Measurements from ENCODE around the gene CCDC187. TPM values are rescaled to one million over a fixed set of nuclear protein-coding genes. Genes with fewer than 3 reads are reported as not detected.
A peak's percentile ranks its signal among the peaks of the same experiment; 100 is the strongest.

CCDC187 gene
- total and polyA plus RNA-seq, 2 of the 8 experiments (the other 6 are each of a cell fraction or from before 2014, with no cell fraction given), result 0.02 TPM; not detected in 1

GRCh38 chr9:136328011-136328621 lies 24.2 kb upstream of the CCDC187 start:
- CTCF ChIA-PET (ENCODE audit: partially characterized antibody), result interaction anchor here (0.9 to 1.9 kb wide), 4 partner anchors 10 to 36 kb away, joined by 3 to 6 read pairs (median 3); partner anchors contain the start of gene DNLZ
- no peak overlapping the region for H3K27ac ChIP-seq (ENCODE audit: low read depth, low read length)
- DNase-seq (ENCODE audit: low read depth in 1 of 2, low spot score in 2 of 2) (no peak), FAIRE-seq (no peak)
- no peaks in the 10 kb centered on the region for H3K79me1 ChIP-seq (ENCODE audit: low read depth, low read length)
- POLR2A ChIA-PET (ENCODE audit: partially characterized antibody), result interaction anchor here (0.6 to 1.1 kb wide), 4 partner anchors 9 to 210 kb away, joined by 3 to 5 read pairs (median 4); partner anchors contain the start of gene TMEM250
- H3K18ac ChIP-seq (ENCODE audit: extremely low read depth, low read length), result peak overlapping the region; percentile 32
- peak overlapping the region; percentile 35; the same call in 1 of the 2 replicates for H2BK5ac ChIP-seq (ENCODE audit: low read depth, low read length)
- no peaks in the 10 kb centered on the region for H3K79me2 ChIP-seq (ENCODE audit: control insufficient read depth in 1 of 2, insufficient read depth in 2 of 2, low read length in 2 of 2)
- H2AK5ac ChIP-seq (ENCODE audit: low read depth, low read length), result peak overlapping the region; percentile 48; the same call in 1 of the 2 replicates
- peak overlapping the region; percentile 61; the same call in 1 of the 2 replicates for H2BK15ac ChIP-seq (ENCODE audit: low read length)
- H2BK120ac ChIP-seq (replicated peaks; ENCODE audit: low read depth, low read length), result no peak overlapping the region
- H3K36me3 ChIP-seq (ENCODE audit: control insufficient read depth in 2 of 4, insufficient read depth in 4 of 4, low read length in 3 of 4), result no peaks in the 10 kb centered on the region
- no peak overlapping the region for H3K14ac ChIP-seq (ENCODE audit: insufficient read length)
- peaks cover 4% of the 10 kb centered on the region; the same call in 1 of the 2 replicates for H3K23me2 ChIP-seq (ENCODE audit: low read depth, low read length)
- no peaks in the 10 kb centered on the region for H3K27me3 ChIP-seq (replicated peaks in 1 of 4; ENCODE audit: control insufficient read depth in 3 of 4, extremely low read depth in 1 of 4, insufficient read depth in 3 of 4, low read length in 3 of 4)
- peak overlapping the region; percentile 28; the same call in 1 of the 2 replicates for H4K8ac ChIP-seq (ENCODE audit: extremely low read depth, insufficient read depth, low read length)
- peaks cover 0 to 6% of the 10 kb centered on the region in 2 experiments for H4K20me1 ChIP-seq (replicated peaks in 1 of 2; ENCODE audit: control insufficient read depth in 1 of 2, insufficient read depth in 2 of 2, low read length in 2 of 2)
- H4K5ac ChIP-seq (ENCODE audit: insufficient read length, low read depth, low read length), result no peak overlapping the region
- H2AFZ ChIP-seq (ENCODE audit: low read length), result no peak overlapping the region
- H3K23ac ChIP-seq (ENCODE audit: insufficient read length), result no peak overlapping the region
- no peak overlapping the region for H3K4ac ChIP-seq (replicated peaks; ENCODE audit: insufficient read length, low read depth, low read length)
- H2BK20ac ChIP-seq (ENCODE audit: low read length), result no peak overlapping the region
- H3K9ac ChIP-seq (replicated peaks in 1 of 4; ENCODE audit: extremely low read depth in 1 of 4, low read depth in 3 of 4, low read length in 3 of 4), result peak overlapping the region in 3 of 4 experiments; percentile 2 to 45 (median 21); a peak in 3 of 7 replicates
- no peaks in the 10 kb centered on the region for H3K9me3 ChIP-seq (ENCODE audit: insufficient read depth in 2 of 2, low read depth in 1 of 2, low read length in 1 of 2)
- 0 out of 2 replicates have a peak overlapping the region, but pooled peaks have one; percentile 84 for H2BK12ac ChIP-seq (ENCODE audit: low read depth, low read length)
- peak overlapping the region; percentile 85 for H4K91ac ChIP-seq (replicated peaks; ENCODE audit: insufficient read length, low read length)
- peak overlapping the region; percentile 38 to 75 for H3K4me2 ChIP-seq (ENCODE audit: insufficient read depth in 1 of 2, low read depth in 2 of 2, low read length in 2 of 2)
- no peak overlapping the region for H3K56ac ChIP-seq (replicated peaks; ENCODE audit: insufficient read length, low read depth, low read length)
- H3K4me3 ChIP-seq (ENCODE audit: extremely low read depth in 1 of 4, insufficient read depth in 2 of 4, low read depth in 3 of 4, low read length in 4 of 4), result peak overlapping the region; percentile 30 to 63 (median 42)
- 81% methylated on average over 11 of the region's 13 CpGs; no CpG with 5 or more reads in 1 of the 2 experiments for WGBS, 2 experiments (ENCODE audit: extremely low coverage in 1 of 2, insufficient coverage in 1 of 2, insufficient read length in 1 of 2, insufficient replicate concordance in 2 of 2, low coverage in 1 of 2, low lambda C conversion rate in 2 of 2, missing lambda C conversion rate in 1 of 2)
- peaks cover 0 to 24% (median 20%) of the 10 kb centered on the region in 4 experiments; a peak in 6 of 7 replicates for H3K4me1 ChIP-seq (replicated peaks in 1 of 4; ENCODE audit: control insufficient read depth in 3 of 4, insufficient read depth in 4 of 4, low read length in 3 of 4)
- TF ChIP-seq FOSL1 (IDR thresholded peaks at IDR 0.05; ENCODE audit: insufficient read depth, low read depth, low read length) (no peak), HDAC2 (IDR thresholded peaks at IDR 0.05; ENCODE audit: borderline replicate concordance in 1 of 2, low read depth in 2 of 2, low read length in 2 of 2) (no peak), CHD2 (IDR thresholded peaks at IDR 0.05; ENCODE audit: low read length) (no peak), GABPA (IDR thresholded peaks at IDR 0.05; ENCODE audit: borderline replicate concordance, insufficient read depth, low read length) (no peak)
- TF ChIP-seq, protein P1, sequence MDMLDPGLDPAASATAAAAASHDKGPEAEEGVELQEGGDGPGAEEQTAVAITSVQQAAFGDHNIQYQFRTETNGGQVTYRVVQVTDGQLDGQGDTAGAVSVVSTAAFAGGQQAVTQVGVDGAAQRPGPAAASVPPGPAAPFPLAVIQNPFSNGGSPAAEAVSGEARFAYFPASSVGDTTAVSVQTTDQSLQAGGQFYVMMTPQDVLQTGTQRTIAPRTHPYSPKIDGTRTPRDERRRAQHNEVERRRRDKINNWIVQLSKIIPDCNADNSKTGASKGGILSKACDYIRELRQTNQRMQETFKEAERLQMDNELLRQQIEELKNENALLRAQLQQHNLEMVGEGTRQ (IDR thresholded peaks at IDR 0.05; ENCODE audit: low read length), result no peak
